Left renal cortex interstitium (tissue), 4 donors: ENCODE data around the gene GAB1. TPM values are rescaled to one million over a fixed set of nuclear protein-coding genes. Genes with fewer than 3 reads are reported as not detected.

Experiments used
- polyA plus RNA-seq, 4 donors: library from polyadenylated mRNA; unstranded; fragments of 120-200 nt; gene quantifications; one replicate each; pipeline ENCODE4 v1.2.1, GENCODE V29; 2013; ENCODE audit not compliant: insufficient read length in 4 of 4

The GAB1 gene
- polyA plus RNA-seq, 4 donors = 37.3 to 53.0 (median 47.9) TPM

Other genes starting within 250 kb of the GAB1 start
- 10 to 100 TPM; 23.5 to 27.3 (median 24.3) TPM for gene USP38, start 152.0 kb upstream of the GAB1 start, polyA plus RNA-seq
- 100 to 1,000 TPM in 3 of 4 donors, 10 to 100 TPM in 1; 99.8 to 142 (median 126) TPM for gene SMARCA5, start 176.8 kb downstream of the GAB1 start, polyA plus RNA-seq